Thoracic aorta (tissue), 2 donors: ENCODE measurements around the gene SMIM41. TPM values are rescaled to one million over a fixed set of nuclear protein-coding genes. Genes with fewer than 3 reads are reported as not detected.

ENCODE experiments used
- ATAC-seq: fragments of 150-250 bp; one replicate; pipeline ENCODE4 v1.8.0; 2017; ENCODE audit warnings: low read depth; ENCODE audit not compliant: insufficient number of reproducible peaks, low FRiP score
- DNase-seq: peaks from one replicate; pipeline ENCODE4 v3.0.0-alpha.2; 2020; ENCODE audit warnings: low spot score
- H3K27ac ChIP-seq, 2 donors: fragments of 200-600 bp; sonication (generic); 1 replicate in 1 of 2; 2 replicates in 1 of 2; pipeline ENCODE4 v1.5.1; 2016; ENCODE audit warnings: mild to moderate bottlenecking in 2 of 2, moderate library complexity in 2 of 2
- H3K27me3 ChIP-seq: fragments of 200-600 bp; sonication (generic); replicated peaks from 2 replicates; pipeline ENCODE4 v1.6.0; 2016; ENCODE audit warnings: mild to moderate bottlenecking; ENCODE audit not compliant: insufficient read depth
- H3K36me3 ChIP-seq: fragments of 200-600 bp; sonication (generic); one replicate; pipeline ENCODE4 v1.5.1; 2016
- H3K4me1 ChIP-seq, 2 donors: fragments of 200-600 bp; sonication (generic); 1 replicate in 1 of 2; 2 replicates in 1 of 2; pipeline versions ENCODE4 v1.5.1 to v1.6.0; 2016; ENCODE audit warnings: low read depth in 2 of 2, mild to moderate bottlenecking in 1 of 2; ENCODE audit not compliant: control insufficient read depth in 1 of 2
- H3K4me3 ChIP-seq: fragments of 200-600 bp; sonication (generic); 2 replicates; pipeline ENCODE4 v1.5.1; 2016; ENCODE audit warnings: mild to moderate bottlenecking
- H3K9me3 ChIP-seq: fragments of 200-600 bp; sonication (generic); 2 replicates; pipeline ENCODE4 v1.5.1; 2016
- CTCF ChIP-seq: fragments of 200-600 bp; sonication (generic); IDR thresholded peaks from one replicate; pipeline ENCODE4 v1.5.1; 2019; ENCODE audit warnings: antibody characterized with exemption
- total RNA-seq, 2 donors: library from RNA; depleted of rRNA; stranded (reverse); fragments of >200 nt; gene quantifications; one replicate each; pipeline versions ENCODE4 v1.1.0 to v1.2.3, GENCODE V29; 2016

SMIM41 gene
- total RNA-seq, 2 donors from 2014 or later = 1.8 TPM; not detected in 1

DNA sequence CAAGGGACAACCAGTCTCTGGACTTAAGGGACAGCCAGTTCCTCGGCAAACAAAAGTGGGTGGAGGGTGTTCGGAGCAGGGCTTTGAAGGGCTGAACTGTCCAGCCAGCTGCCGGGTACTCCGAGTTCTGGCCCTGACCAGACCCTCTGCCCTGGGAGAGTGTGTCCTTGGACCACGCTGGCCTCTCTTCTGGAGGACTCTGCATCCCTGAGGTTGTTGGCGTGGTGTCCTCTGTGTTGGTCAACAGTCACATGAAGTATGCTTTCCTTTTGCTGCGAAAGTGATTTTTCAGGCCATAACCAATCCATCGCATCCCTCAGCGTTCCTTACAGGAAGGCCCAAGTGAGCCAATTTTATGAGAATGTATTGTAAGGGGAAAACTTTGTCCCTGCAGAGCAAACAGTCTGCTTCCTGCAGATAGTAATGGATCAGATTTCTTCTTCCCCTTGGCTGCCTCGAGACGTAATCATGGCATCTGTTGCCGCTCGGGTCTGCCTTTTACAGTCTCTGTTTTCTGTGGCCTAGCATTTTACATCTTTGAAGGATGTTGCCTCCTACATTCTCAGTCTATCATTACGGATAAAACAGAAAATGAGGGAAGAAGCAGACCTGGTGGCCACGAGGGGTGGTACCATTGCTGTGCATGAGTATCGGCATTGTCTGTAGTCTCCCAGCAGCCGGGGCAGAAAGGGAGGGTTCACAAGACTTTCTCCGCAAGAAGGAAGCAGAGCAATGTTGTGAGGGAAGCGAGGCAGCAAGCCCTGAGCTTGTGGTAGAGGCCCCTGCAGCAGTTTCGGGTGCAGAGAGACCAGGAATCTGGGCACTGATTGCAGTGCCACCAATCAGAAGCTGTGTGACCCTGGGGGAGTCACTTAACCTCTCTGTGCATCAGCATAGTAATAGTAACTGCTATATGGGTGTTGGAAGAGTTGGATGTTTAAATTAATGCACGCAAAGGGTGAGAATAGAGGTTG, 47.4 kb downstream of the SMIM41 start:
- H3K4me3 ChIP-seq = no peak overlapping the region
- peak overlapping the region; percentile 30 to 37 for H3K27ac ChIP-seq
- H3K27me3 ChIP-seq = no peaks in the 10 kb centered on the region
- no peak for TF ChIP-seq CTCF
- DNase-seq (no peak), ATAC-seq (no peak)
- H3K36me3 ChIP-seq = no peaks in the 10 kb centered on the region
- no peaks in the 10 kb centered on the region for H3K4me1 ChIP-seq
- H3K9me3 ChIP-seq = no peaks in the 10 kb centered on the region

GRCh38 chr12:52127683-52128450, 48.4 kb downstream of the SMIM41 start:
- ATAC-seq = no peak
- DNase-seq = no peak
- TF ChIP-seq CTCF = no peak
- Histone ChIP-seq H3K36me3 (no peaks in the 10 kb centered on the region), H3K4me3 (no peak overlapping the region), H3K27ac (no peak overlapping the region), H3K4me1 (no peaks in the 10 kb centered on the region), H3K9me3 (no peaks in the 10 kb centered on the region), H3K27me3 (no peaks in the 10 kb centered on the region)

- no peak for ATAC-seq
Measured at GRCh38 chr12:52130711-52131110, 51.2 kb downstream of the SMIM41 start.

GRCh38 chr12:52132754-52133161, 53.3 kb downstream of the SMIM41 start:
- H3K36me3 ChIP-seq = no peaks in the 10 kb centered on the region
- no peak overlapping the region for H3K27ac ChIP-seq
- no peak for DNase-seq
- no peaks in the 10 kb centered on the region for H3K4me1 ChIP-seq
- H3K9me3 ChIP-seq = no peaks in the 10 kb centered on the region
- H3K4me3 ChIP-seq = no peak overlapping the region
- no peaks in the 10 kb centered on the region for H3K27me3 ChIP-seq
- no peak for ATAC-seq
- no peak for TF ChIP-seq CTCF

More at GRCh38 chr12:52130711-52131110, 51.2 kb downstream of the SMIM41 start:
- Histone ChIP-seq H3K4me3 (no peak overlapping the region), H3K9me3 (no peaks in the 10 kb centered on the region), H3K27ac (no peak overlapping the region), H3K36me3 (no peaks in the 10 kb centered on the region), H3K27me3 (no peaks in the 10 kb centered on the region), H3K4me1 (no peaks in the 10 kb centered on the region)
- DNase-seq = no peak
- TF ChIP-seq CTCF = no peak

GRCh38 chr12:52137746-52138145, 58.2 kb downstream of the SMIM41 start:
- no peaks in the 10 kb centered on the region for H3K27me3 ChIP-seq
- H3K4me3 ChIP-seq = no peak overlapping the region
- ATAC-seq = no peak
- no peak for TF ChIP-seq CTCF
- no peaks in the 10 kb centered on the region for H3K9me3 ChIP-seq
- H3K4me1 ChIP-seq = no peaks in the 10 kb centered on the region
- no peak for DNase-seq
- H3K27ac ChIP-seq = no peak overlapping the region
- no peaks in the 10 kb centered on the region for H3K36me3 ChIP-seq
